ENCODE results near the gene SHISAL2A.

- TF ChIP-seq POLR2A (IDR thresholded peaks at IDR 0.05) (no peak), CTCF (IDR thresholded peaks at IDR 0.05) (no peak)
Observed at GRCh38 chr1:52602856-52603600, 29.9 kb upstream of the SHISAL2A start.
